ENCODE measurements around the gene DISC1. TPM values are rescaled to one million over a fixed set of nuclear protein-coding genes. Genes with fewer than 3 reads are reported as not detected.
A peak's percentile ranks its signal among the peaks of the same experiment; 100 is the strongest.

Gene DISC1
- total RNA-seq, 2 experiments from 2014 or later, result 17.5 to 18.0 TPM

DNA sequence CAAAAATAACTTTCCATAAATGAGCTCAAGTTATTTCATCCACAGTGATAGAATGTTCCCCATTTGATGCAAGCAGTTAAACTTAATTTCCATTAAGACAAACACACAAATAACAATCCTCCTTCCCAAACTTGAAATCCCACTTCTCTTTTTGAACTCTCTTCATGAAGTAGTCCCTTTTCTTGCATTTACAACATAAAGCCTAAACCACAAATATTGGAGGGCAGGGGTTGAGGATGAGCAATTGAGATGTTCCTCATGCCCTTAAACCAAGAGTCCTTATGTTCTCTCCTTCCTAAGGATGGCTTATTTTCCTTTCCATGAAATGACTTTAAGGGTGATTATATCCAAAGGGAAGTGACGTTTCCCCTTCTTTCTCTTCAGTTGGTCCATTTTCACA is 228.8 kb downstream of the DISC1 start:
- Mint-ChIP-seq H3K4me1 (no peaks in the 10 kb centered on the region), H3K27ac (no peak overlapping the region), H3K27me3 (no peaks in the 10 kb centered on the region), H3K36me3 (ENCODE audit: low read depth) (no peaks in the 10 kb centered on the region), H3K4me3 (no peak overlapping the region), H3K9me3 (no peaks in the 10 kb centered on the region)
- ChIA-PET POLR2A (no interaction called here), CTCF (interaction anchor here (1.4 kb wide), 1 partner anchor 76 kb away, joined by 3 read pairs; no protein-coding TSS in a partner anchor)
- DNase-seq, result no peak

DNA sequence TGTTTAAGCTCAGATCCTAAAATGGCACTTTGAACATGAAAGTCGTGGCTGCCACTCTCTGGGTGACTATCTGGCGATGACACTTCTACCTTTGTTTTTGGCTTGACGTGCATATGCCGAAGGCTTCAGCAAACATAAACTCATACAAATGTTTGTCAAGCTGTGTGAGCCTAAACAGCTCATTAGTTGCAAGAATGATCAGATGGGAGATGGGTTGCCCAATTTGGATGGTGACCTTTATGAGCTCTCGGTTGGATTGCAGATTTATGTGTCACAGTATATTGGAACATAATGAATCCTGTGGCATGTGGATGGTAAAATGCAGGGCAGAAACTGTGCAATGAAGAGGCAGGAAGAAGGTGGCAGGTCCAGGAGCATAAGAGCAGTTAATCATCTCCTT is 229.3 kb downstream of the DISC1 start:
- CTCF ChIA-PET, result no interaction called here
- POLR2A ChIA-PET, result no interaction called here

GRCh38 chr1:231856426-231856825 is 229.8 kb downstream of the DISC1 start:
- H3K9me3 Mint-ChIP-seq, result no peaks in the 10 kb centered on the region

More for the DNA sequence above, 229.3 kb downstream of the DISC1 start:
- no peaks in the 10 kb centered on the region for H3K27me3 Mint-ChIP-seq
- H3K4me3 Mint-ChIP-seq, result no peak overlapping the region
- no peak overlapping the region for H3K27ac Mint-ChIP-seq
- H3K4me1 Mint-ChIP-seq, result peaks cover under 1% of the 10 kb centered on the region
- H3K36me3 Mint-ChIP-seq (ENCODE audit: low read depth), result no peaks in the 10 kb centered on the region
- DNase-seq, result no peak
- no peaks in the 10 kb centered on the region for H3K9me3 Mint-ChIP-seq

GRCh38 chr1:231856894-231857293 is 230.3 kb downstream of the DISC1 start:
- ChIA-PET POLR2A (no interaction called here), CTCF (no interaction called here)
- H3K36me3 Mint-ChIP-seq (ENCODE audit: low read depth), result no peaks in the 10 kb centered on the region
- no peaks in the 10 kb centered on the region for H3K27me3 Mint-ChIP-seq
- no peaks in the 10 kb centered on the region for H3K9me3 Mint-ChIP-seq
- peaks cover 5% of the 10 kb centered on the region for H3K4me1 Mint-ChIP-seq
- no peak overlapping the region for H3K27ac Mint-ChIP-seq
- H3K4me3 Mint-ChIP-seq, result no peak overlapping the region
- no peak for DNase-seq

More at GRCh38 chr1:231856426-231856825, 229.8 kb downstream of the DISC1 start:
- Mint-ChIP-seq H3K4me1 (peaks cover 2% of the 10 kb centered on the region), H3K27me3 (no peaks in the 10 kb centered on the region), H3K27ac (no peak overlapping the region), H3K4me3 (no peak overlapping the region), H3K36me3 (ENCODE audit: low read depth) (no peaks in the 10 kb centered on the region)
- ChIA-PET POLR2A (no interaction called here), CTCF (no interaction called here)
- no peak for DNase-seq

- Mint-ChIP-seq H3K27me3 (no peaks in the 10 kb centered on the region), H3K9me3 (no peaks in the 10 kb centered on the region), H3K27ac (no peak overlapping the region), H3K36me3 (ENCODE audit: low read depth) (no peaks in the 10 kb centered on the region), H3K4me3 (no peak overlapping the region), H3K4me1 (peaks cover 5% of the 10 kb centered on the region)
- no peak for DNase-seq
- ChIA-PET CTCF (no interaction called here), POLR2A (no interaction called here)
Measured at GRCh38 chr1:231857609-231858135, 231.1 kb downstream of the DISC1 start.

GRCh38 chr1:231860221-231861088 is 233.9 kb downstream of the DISC1 start:
- no peak overlapping the region for H3K4me3 Mint-ChIP-seq
- H3K27ac Mint-ChIP-seq, result no peak overlapping the region
- H3K27me3 Mint-ChIP-seq, result no peaks in the 10 kb centered on the region
- no peaks in the 10 kb centered on the region for H3K36me3 Mint-ChIP-seq (ENCODE audit: low read depth)
- no peak for DNase-seq
- peaks cover 5% of the 10 kb centered on the region for H3K4me1 Mint-ChIP-seq
- ChIA-PET CTCF (no interaction called here), POLR2A (no interaction called here)
- no peaks in the 10 kb centered on the region for H3K9me3 Mint-ChIP-seq

GRCh38 chr1:231861541-231862481 is 235.2 kb downstream of the DISC1 start:
- Mint-ChIP-seq H3K36me3 (ENCODE audit: low read depth) (no peaks in the 10 kb centered on the region), H3K27ac (no peak overlapping the region), H3K4me1 (peaks cover 5% of the 10 kb centered on the region), H3K9me3 (no peaks in the 10 kb centered on the region), H3K4me3 (no peak overlapping the region), H3K27me3 (no peaks in the 10 kb centered on the region)
- CTCF ChIA-PET, result no interaction called here
- POLR2A ChIA-PET, result no interaction called here
- no peak for DNase-seq

GRCh38 chr1:231862611-231863010 is 236.0 kb downstream of the DISC1 start:
- no peak overlapping the region for H3K4me3 Mint-ChIP-seq
- peaks cover 5% of the 10 kb centered on the region for H3K4me1 Mint-ChIP-seq
- no peaks in the 10 kb centered on the region for H3K9me3 Mint-ChIP-seq
- ChIA-PET POLR2A (no interaction called here), CTCF (no interaction called here)
- no peak overlapping the region for H3K27ac Mint-ChIP-seq
- no peak for DNase-seq
- no peaks in the 10 kb centered on the region for H3K36me3 Mint-ChIP-seq (ENCODE audit: low read depth)
- no peaks in the 10 kb centered on the region for H3K27me3 Mint-ChIP-seq

- ChIA-PET CTCF (interaction anchor here (0.9 to 4.8 kb wide), 5 partner anchors 35 to 762 kb away, joined by 3 to 38 read pairs (median 5); no protein-coding TSS in a partner anchor), POLR2A (no interaction called here)
- DNase-seq, result no peak
- Mint-ChIP-seq H3K9me3 (no peaks in the 10 kb centered on the region), H3K27me3 (no peaks in the 10 kb centered on the region), H3K4me3 (no peak overlapping the region), H3K27ac (no peak overlapping the region), H3K36me3 (ENCODE audit: low read depth) (no peaks in the 10 kb centered on the region), H3K4me1 (peaks cover 13% of the 10 kb centered on the region)
Measured at GRCh38 chr1:231865331-231865730, 238.7 kb downstream of the DISC1 start.

DNA sequence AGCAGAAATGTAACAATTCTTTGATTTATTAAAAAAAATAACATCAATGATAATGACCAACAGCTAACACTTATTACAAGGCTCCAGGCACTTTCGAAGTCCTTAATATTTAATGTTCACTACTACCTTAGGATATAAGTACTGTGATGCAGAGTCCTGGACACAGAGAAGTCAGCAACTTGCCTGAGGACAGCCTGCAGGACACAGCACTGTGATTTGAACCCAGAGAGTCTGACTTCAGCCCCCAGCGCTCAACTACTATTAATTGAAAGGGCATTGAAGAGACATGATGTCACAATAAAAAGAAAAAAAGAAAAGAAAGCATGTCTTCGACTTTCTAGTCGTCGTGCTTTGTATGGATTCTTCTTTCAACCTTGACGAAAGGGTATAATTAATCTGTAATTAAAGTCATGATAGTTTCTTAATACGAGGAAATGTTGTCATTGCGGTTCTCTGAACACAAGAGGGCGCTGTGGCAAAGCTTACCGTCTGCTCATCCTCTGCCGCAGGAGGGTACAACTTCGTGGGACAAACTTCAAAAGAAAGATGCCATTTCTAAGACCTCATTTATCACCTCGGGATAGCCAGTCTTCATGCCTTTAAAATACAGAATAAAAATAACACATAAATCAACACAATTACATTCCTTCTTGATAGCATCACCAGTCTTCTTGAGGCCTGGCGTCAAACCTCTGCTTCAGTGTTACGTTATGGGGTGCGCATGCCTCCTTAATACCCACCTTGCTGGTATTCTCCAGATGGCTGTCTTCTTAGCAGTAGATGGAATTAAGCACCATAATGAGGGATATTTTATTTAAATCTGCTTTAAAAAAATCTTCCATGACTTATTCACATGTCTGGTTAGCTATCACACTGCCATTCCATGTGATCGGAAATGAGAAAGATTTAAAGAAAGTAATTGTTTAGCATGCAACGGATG is 240.1 kb downstream of the DISC1 start:
- Mint-ChIP-seq H3K9me3 (no peaks in the 10 kb centered on the region), H3K27ac (no peak overlapping the region), H3K4me1 (peaks cover 11% of the 10 kb centered on the region), H3K36me3 (ENCODE audit: low read depth) (no peaks in the 10 kb centered on the region), H3K4me3 (no peak overlapping the region), H3K27me3 (no peaks in the 10 kb centered on the region)
- DNase-seq, result peak; percentile 64
- POLR2A ChIA-PET, result no interaction called here
- CTCF ChIA-PET, result interaction anchor here (0.5 to 4.8 kb wide), 12 partner anchors 8 to 1451 kb away, joined by 3 to 38 read pairs (median 4); no protein-coding TSS in a partner anchor

DNA sequence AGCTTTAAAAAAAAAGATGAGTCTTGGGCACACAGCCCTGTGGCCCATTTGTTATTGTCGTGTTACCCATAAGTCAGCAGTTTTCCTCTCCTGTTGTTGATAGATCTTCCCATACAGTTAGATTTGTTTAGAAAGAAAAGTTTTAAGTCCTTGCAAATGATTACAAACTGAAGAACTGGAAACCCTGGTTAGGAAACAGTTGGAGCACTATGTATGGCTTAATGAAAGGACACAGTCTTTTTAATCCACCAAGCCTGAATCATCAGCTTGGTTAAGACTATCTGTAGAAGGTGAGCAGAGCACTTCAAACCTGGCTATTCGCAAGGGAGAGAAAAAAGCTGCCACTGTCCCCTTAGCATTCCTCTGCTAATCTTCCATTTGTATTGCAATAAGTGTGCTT is 241.0 kb downstream of the DISC1 start:
- DNase-seq, result no peak
- Mint-ChIP-seq H3K4me1 (peaks cover 16% of the 10 kb centered on the region), H3K27me3 (no peaks in the 10 kb centered on the region), H3K4me3 (no peak overlapping the region), H3K27ac (no peak overlapping the region), H3K9me3 (no peaks in the 10 kb centered on the region), H3K36me3 (ENCODE audit: low read depth) (no peaks in the 10 kb centered on the region)
- ChIA-PET CTCF (interaction anchor here (0.5 to 4.8 kb wide), 11 partner anchors 9 to 760 kb away, joined by 3 to 38 read pairs (median 3); no protein-coding TSS in a partner anchor), POLR2A (interaction anchor here (0.7 kb wide), 1 partner anchor 58 kb away, joined by 3 read pairs; no protein-coding TSS in a partner anchor)

DNA sequence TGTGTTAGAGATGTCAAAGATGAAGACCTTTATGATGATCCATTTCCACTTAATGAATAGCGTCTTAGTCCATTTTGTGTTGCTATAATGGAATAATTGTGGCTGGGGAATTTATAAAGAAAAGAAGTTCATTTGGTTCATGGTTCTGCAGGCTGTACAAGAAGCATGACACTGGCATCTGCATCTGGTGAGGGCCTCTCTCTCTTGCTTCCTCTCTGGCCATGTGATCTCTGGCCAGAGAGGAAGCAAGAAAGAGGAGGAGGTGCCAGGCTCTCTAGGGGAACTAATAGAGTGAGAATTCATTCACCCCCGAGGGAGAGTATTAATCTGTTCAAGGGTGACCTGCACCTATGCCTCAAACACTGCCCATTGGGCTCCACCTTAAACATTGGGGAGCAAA is 242.8 kb downstream of the DISC1 start:
- peaks cover 2% of the 10 kb centered on the region for H3K36me3 Mint-ChIP-seq (ENCODE audit: low read depth)
- CTCF ChIA-PET, result interaction anchor here (2.2 kb wide), 1 partner anchor 62 kb away, joined by 7 read pairs; no protein-coding TSS in a partner anchor
- DNase-seq, result no peak
- H3K4me3 Mint-ChIP-seq, result no peak overlapping the region
- no peak overlapping the region for H3K27ac Mint-ChIP-seq
- no peaks in the 10 kb centered on the region for H3K9me3 Mint-ChIP-seq
- peaks cover 16% of the 10 kb centered on the region for H3K4me1 Mint-ChIP-seq
- POLR2A ChIA-PET, result no interaction called here
- H3K27me3 Mint-ChIP-seq, result no peaks in the 10 kb centered on the region

All from activated CD4-positive, alpha-beta memory T cell treated with anti-CD3 and anti-CD28 coated beads, Interleukin-2, amount 10 ng/mL, durations not matched to agents 7 days and 5 days (primary cell).